Gastrocnemius medialis (tissue), 4 donors: ENCODE measurements around the gene MYO1E. TPM values are rescaled to one million over a fixed set of nuclear protein-coding genes. Genes with fewer than 3 reads are reported as not detected.

Experiments
- ATAC-seq, 2 donors: fragments of 150-250 bp; one replicate each; pipeline ENCODE4 v1.9.1; 2016
- DNase-seq, 2 donors: peaks; one replicate each; pipeline ENCODE4 v3.0.0-alpha.2; 2019
- H3K27ac ChIP-seq, 4 donors: fragments of 200-600 bp; sonication (generic); 1 replicate in 1 of 4; 2 replicates in 3 of 4; pipeline ENCODE4 v1.5.1; 2016 to 2018; ENCODE audit warnings: mild to moderate bottlenecking in 2 of 4, moderate library complexity in 1 of 4
- H3K27me3 ChIP-seq, 3 donors: fragments of 200-600 bp; sonication (generic) in 2 of 3; 1 replicate in 1 of 3; 2 replicates in 2 of 3; pipeline versions ENCODE4 v1.5.1 to v1.6.0; 2016 to 2019; ENCODE audit warnings: mild to moderate bottlenecking in 1 of 3, moderate library complexity in 1 of 3
- H3K36me3 ChIP-seq, 2 donors: fragments of 200-600 bp; sonication (generic) in 1 of 2; one replicate each; pipeline ENCODE4 v1.5.1; 2017 to 2018
- H3K4me1 ChIP-seq, 2 donors: fragments of 200-600 bp; sonication (generic) in 1 of 2; one replicate each; pipeline ENCODE4 v1.5.1; 2016 to 2017; ENCODE audit warnings: mild to moderate bottlenecking in 2 of 2
- H3K4me3 ChIP-seq, 4 donors: fragments of 200-600 bp; sonication (generic) in 3 of 4; 1 replicate in 1 of 4; 2 replicates in 3 of 4; pipeline ENCODE4 v1.5.1; 2016 to 2019; ENCODE audit warnings: mild to moderate bottlenecking in 2 of 4
- H3K9me3 ChIP-seq, 3 donors: fragments of 200-600 bp; sonication (generic) in 2 of 3; 1 replicate in 1 of 3; 2 replicates in 2 of 3; pipeline ENCODE4 v1.5.1; 2016 to 2019
- POLR2A ChIP-seq, 2 donors: fragments of 450-650 bp; IDR thresholded peaks; one replicate each; pipeline ENCODE4 v1.6.1; 2017; ENCODE audit warnings: antibody characterized with exemption in 2 of 2, mild to moderate bottlenecking in 2 of 2, moderate library complexity in 2 of 2
- in situ Hi-C, 4 donors: fragments of 200-750 bp; cut with MboI; loops; one replicate each; pipeline versions ENCODE4 v1.15.0 to v1.8.0; 2017; ENCODE audit warnings: low sequenced_read_pairs in 4 of 4
- intact Hi-C: fragments of 100-400 bp; cut with DNase I; formaldehyde crosslinking; loops from one replicate; pipeline ENCODE4 v1.15.1; 2023; ENCODE audit warnings: low total_unique reads
- total RNA-seq, 4 donors: library from RNA; depleted of rRNA; stranded (reverse); fragments of >200 nt; gene quantifications; one replicate each; pipeline versions ENCODE4 v1.1.0 to v1.2.3, GENCODE V29; 2016
- TF ChIP-seq, protein P1 (sequence below), 5 experiments: fragments of 450-650 bp in 3 of 5; fragments of 200-600 bp in 2 of 5; sonication (generic) in 2 of 5; IDR thresholded peaks in 4 of 5; conservative IDR thresholded peaks in 1 of 5; 1 replicate in 4 of 5; 2 replicates in 1 of 5; pipeline ENCODE4 v1.5.1; 2016 to 2019; ENCODE audit warnings: antibody characterized with exemption in 5 of 5, mild to moderate bottlenecking in 3 of 5, moderate library complexity in 3 of 5

The MYO1E gene
- total RNA-seq, 4 donors from 2014 or later = 12.8 to 39.6 (median 30.7) TPM

DNA sequence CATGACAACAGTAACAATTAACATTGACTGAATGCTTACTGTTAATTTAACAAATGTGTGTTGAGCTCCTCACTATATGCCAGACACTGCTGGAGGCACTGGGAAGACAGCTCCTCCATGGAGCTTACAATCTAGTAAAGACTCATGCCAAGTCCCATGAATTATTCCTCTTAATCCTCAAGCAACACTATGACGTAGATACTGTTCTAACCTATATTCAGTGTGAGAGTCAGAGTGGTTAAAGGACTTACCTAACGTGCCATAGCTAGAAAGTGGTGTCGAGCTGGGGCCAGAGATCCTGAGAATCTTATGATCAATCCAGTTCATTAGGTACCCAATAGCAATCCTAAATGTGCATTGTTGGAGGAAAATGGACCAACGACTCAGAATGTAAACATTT lies 43.6 kb downstream of the MYO1E start:
- ATAC-seq = no peak
- Histone ChIP-seq H3K36me3 (no peaks in the 10 kb centered on the region), H3K9me3 (no peaks in the 10 kb centered on the region), H3K4me1 (peaks cover 4 to 8% of the 10 kb centered on the region in 2 donors), H3K4me3 (no peak overlapping the region), H3K27ac (no peak overlapping the region), H3K27me3 (no peaks in the 10 kb centered on the region)
- intact Hi-C loops = no loop called here
- TF ChIP-seq, protein P1, sequence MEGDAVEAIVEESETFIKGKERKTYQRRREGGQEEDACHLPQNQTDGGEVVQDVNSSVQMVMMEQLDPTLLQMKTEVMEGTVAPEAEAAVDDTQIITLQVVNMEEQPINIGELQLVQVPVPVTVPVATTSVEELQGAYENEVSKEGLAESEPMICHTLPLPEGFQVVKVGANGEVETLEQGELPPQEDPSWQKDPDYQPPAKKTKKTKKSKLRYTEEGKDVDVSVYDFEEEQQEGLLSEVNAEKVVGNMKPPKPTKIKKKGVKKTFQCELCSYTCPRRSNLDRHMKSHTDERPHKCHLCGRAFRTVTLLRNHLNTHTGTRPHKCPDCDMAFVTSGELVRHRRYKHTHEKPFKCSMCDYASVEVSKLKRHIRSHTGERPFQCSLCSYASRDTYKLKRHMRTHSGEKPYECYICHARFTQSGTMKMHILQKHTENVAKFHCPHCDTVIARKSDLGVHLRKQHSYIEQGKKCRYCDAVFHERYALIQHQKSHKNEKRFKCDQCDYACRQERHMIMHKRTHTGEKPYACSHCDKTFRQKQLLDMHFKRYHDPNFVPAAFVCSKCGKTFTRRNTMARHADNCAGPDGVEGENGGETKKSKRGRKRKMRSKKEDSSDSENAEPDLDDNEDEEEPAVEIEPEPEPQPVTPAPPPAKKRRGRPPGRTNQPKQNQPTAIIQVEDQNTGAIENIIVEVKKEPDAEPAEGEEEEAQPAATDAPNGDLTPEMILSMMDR (IDR thresholded peaks at IDR 0.05 in 4 of 5, conservative IDR thresholded peaks at IDR 0.05 in 1 of 5) = no peak
- TF ChIP-seq POLR2A (IDR thresholded peaks at IDR 0.05) = no peak
- in situ Hi-C loops = no loop called here
- DNase-seq = no peak

DNA sequence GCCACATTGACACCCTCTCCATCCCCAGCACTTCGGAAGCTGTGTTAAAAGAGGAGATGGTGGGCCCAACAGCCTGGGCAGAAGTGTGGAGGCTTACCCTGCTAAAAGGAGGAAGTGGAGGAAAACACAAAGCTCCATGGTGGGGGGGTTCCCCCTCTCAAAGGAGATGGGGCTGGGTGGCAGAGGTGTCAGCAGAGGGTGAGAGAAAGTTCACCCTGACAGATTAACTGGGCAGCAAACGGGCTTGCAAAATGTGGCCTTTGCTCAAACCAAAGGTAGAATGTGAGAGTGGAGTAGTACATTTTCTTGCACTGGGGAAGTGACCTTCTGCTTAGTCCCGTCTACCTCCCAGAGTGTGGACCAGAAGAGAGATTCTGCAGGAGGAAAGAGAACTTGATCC lies 44.7 kb downstream of the MYO1E start:
- H3K4me3 ChIP-seq = no peak overlapping the region
- intact Hi-C loops (no loop called here), in situ Hi-C loops (no loop called here)
- H3K36me3 ChIP-seq = no peaks in the 10 kb centered on the region
- H3K27ac ChIP-seq = no peak overlapping the region
- H3K27me3 ChIP-seq = no peaks in the 10 kb centered on the region
- DNase-seq = no peak
- no peaks in the 10 kb centered on the region for H3K9me3 ChIP-seq
- TF ChIP-seq, protein P1 (IDR thresholded peaks at IDR 0.05 in 4 of 5, conservative IDR thresholded peaks at IDR 0.05 in 1 of 5) = no peak
- TF ChIP-seq POLR2A (IDR thresholded peaks at IDR 0.05) = no peak
- peaks cover 4 to 8% of the 10 kb centered on the region in 2 donors for H3K4me1 ChIP-seq
- ATAC-seq = no peak

DNA sequence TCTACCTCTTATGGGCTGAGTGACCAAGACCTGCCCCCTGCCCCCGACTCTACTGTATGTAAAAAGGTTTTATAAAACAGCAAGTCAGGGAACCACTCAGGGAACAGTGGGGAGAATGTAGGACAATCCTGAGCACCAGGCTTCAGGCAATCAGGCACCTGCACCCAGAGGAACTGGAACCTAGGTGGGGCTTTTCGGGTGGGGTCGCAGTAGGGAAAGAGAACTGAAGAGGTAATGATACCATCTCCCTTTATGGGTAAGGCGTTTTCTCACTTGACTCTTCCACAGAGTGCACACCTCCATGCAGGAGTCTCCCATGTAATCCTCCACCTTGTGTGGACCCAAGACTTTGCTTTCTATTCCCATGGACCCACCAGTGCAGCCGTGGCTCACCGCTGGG lies 45.8 kb downstream of the MYO1E start:
- peaks cover 4 to 8% of the 10 kb centered on the region in 2 donors for H3K4me1 ChIP-seq
- ATAC-seq = no peak
- DNase-seq = no peak
- H3K4me3 ChIP-seq = no peak overlapping the region
- in situ Hi-C loops (no loop called here), intact Hi-C loops (no loop called here)
- no peaks in the 10 kb centered on the region for H3K36me3 ChIP-seq
- TF ChIP-seq, protein P1 (IDR thresholded peaks at IDR 0.05 in 4 of 5, conservative IDR thresholded peaks at IDR 0.05 in 1 of 5) = no peak
- no peak for TF ChIP-seq POLR2A (IDR thresholded peaks at IDR 0.05)
- H3K9me3 ChIP-seq = no peaks in the 10 kb centered on the region
- H3K27ac ChIP-seq = no peak overlapping the region
- H3K27me3 ChIP-seq = no peaks in the 10 kb centered on the region

DNA sequence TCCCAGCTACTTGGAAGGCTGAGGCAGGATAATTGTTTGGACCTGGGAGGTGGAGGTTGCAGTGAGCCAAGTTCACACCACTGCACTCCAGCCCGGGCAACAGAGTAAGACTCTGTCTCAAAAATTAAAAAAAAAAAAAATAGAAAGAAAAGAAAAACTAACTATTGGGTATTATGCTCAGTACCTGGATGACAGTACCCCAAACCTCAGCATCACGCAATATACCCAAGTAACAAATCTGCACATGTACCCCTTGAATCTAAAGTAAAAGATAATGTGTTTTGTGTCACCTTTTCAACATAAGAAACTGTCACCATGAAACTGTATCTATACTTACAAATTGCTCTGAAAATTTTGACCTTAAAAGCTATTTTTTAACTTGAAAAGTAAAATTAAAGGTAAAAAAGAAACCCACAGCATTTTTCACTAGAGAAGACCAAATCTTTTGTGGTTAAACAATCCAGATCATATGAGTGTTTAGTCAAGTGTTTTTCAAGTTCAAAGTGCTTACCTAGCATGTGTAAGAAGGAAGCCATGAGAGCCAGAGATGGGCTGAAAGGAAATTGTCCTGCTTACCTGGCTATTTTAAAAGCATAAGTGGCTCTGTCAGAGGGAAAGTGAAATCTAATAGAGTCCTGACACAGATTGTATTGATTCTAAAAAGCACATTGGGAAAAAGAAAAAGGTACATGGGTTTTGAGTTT lies 50.5 kb downstream of the MYO1E start:
- no peak overlapping the region for H3K4me3 ChIP-seq
- in situ Hi-C loops (no loop called here), intact Hi-C loops (no loop called here)
- DNase-seq (no peak), ATAC-seq (no peak)
- H3K4me1 ChIP-seq = no peaks in the 10 kb centered on the region
- no peaks in the 10 kb centered on the region for H3K36me3 ChIP-seq
- no peak overlapping the region for H3K27ac ChIP-seq
- no peaks in the 10 kb centered on the region for H3K27me3 ChIP-seq
- TF ChIP-seq, protein P1 (IDR thresholded peaks at IDR 0.05 in 4 of 5, conservative IDR thresholded peaks at IDR 0.05 in 1 of 5) = no peak
- no peak for TF ChIP-seq POLR2A (IDR thresholded peaks at IDR 0.05)
- H3K9me3 ChIP-seq = no peaks in the 10 kb centered on the region
